AG10803 (cell line): ENCODE data around the gene PBX3.

Source experiments
- DNase-seq: peaks from one replicate; pipeline ENCODE4 v3.0.0; 2010; ENCODE audit warnings: low read depth
- H3K4me3 ChIP-seq: 2 replicates; pipeline ENCODE4 v1.5.1; 2011; ENCODE audit warnings: mild to moderate bottlenecking, low read length, control low read depth
- TF ChIP-seq, protein P1 (sequence below): conservative IDR thresholded peaks from 2 replicates; pipeline ENCODE4 v1.5.1; 2011; ENCODE audit warnings: mild to moderate bottlenecking, low read length, control low read depth, inconsistent platforms

PBX3 gene

DNA sequence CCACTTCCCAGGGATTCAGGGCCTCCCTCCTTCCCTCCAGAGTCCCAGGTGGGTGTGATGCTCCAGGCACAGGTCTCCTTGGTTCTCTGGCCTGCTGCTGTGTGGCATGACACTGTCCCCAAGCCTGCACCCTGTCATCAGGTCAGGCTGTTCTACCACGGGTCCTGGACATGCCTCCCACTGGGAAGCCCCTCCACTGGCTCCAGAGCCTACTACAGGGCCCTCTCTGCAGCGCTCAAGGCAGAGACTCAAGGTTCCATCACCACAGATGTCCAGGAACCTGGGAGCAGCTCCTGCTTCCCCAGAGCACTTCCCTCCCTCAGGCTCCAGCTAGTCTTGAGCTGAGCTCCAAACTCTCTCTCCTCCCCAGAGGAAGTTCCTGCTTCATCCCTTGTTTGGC is 237.3 kb downstream of the PBX3 start:
- TF ChIP-seq, protein P1, sequence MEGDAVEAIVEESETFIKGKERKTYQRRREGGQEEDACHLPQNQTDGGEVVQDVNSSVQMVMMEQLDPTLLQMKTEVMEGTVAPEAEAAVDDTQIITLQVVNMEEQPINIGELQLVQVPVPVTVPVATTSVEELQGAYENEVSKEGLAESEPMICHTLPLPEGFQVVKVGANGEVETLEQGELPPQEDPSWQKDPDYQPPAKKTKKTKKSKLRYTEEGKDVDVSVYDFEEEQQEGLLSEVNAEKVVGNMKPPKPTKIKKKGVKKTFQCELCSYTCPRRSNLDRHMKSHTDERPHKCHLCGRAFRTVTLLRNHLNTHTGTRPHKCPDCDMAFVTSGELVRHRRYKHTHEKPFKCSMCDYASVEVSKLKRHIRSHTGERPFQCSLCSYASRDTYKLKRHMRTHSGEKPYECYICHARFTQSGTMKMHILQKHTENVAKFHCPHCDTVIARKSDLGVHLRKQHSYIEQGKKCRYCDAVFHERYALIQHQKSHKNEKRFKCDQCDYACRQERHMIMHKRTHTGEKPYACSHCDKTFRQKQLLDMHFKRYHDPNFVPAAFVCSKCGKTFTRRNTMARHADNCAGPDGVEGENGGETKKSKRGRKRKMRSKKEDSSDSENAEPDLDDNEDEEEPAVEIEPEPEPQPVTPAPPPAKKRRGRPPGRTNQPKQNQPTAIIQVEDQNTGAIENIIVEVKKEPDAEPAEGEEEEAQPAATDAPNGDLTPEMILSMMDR = no peak
- DNase-seq = no peak
- no peak overlapping the region for H3K4me3 ChIP-seq

DNA sequence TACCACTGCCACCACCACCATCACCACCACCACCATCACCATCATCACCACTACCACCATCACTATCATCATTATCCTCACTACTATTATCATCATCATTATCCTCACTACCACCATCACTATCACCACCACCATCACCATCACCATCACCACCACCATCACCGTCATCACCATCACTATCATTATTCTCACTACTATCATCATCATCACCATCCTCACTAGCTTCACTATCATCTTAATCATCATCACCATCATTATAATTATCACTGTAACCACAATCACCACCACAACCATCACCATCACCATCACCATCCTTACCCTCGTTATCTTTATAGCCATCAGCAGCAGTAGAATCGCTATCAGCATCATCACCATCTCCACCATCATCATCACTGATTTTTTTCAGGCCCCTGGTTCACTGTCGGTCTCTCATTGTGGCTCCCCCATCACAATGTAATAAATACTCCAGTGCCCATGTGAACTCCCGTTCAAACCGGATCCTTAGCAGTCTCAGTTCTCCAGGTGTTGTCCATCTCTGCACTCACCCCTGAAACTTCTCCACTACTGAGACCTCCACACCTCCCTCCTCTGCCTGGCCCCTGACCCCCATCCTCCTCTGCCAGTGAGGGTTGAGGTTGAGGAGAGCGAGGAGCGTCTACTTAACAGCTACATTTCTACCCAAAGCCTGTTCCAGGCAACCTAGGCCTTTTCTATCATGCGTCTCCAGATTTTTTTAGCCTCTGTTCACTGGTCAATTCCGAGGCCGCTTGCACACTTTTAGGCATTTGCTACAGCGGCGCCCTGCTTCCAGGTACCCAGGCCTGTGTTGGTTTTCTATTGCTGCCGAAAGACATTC is 238.2 kb downstream of the PBX3 start:
- no peak for DNase-seq
- no peak overlapping the region for H3K4me3 ChIP-seq
- TF ChIP-seq, protein P1 = no peak

DNA sequence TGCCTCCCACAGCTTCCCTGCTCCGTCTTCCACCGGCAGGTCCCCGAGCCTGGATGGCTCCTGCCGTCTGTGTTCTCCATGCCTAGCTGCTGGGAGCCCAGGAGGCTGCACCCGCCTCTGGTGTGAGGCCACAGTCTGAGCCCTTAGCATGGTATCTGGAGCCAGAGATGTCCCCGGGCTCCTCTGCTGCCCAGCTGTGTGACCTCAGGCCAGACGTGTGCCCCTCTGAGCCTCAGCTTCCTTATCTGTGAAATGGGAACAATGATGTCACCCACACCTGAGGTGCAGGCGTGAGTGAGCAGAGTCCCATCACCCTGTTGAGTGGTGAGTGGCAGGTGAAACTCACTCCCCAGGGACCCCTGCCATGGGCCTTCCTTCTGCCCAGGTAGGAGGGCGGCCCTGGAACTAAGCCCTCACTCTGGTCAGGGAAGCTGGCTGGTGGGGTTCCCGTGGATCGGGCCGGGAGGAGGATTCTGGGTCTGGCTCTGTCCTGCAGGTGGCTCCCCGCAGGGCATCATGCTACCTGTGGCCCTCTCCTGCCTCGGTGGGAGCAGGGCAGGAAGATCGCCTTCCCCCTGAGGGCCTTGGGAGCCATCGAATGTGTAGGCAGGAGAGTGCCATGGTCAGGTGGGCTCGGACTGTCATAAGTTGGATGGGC is 239.0 kb downstream of the PBX3 start:
- TF ChIP-seq, protein P1 = no peak
- H3K4me3 ChIP-seq = no peak overlapping the region
- no peak for DNase-seq

DNA sequence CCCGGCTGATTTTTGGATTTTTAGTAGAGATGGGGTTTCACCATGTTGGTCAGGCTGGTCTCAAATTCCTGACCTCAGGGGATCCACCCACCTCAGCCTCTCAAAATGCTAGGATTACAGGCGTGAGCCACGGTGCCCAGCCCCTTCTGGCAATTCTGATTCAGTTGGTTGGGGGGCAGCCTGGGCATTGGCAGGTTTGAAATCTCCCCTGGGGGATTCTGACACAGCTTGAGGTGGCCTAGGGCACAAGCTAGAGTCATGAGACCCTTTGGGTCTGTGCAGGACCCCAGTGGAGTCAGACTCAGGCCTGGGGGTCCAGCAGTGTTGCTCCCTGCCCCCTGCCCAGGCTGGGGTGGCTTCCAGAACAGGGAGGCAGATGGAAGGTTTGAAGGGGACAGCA is 239.8 kb downstream of the PBX3 start:
- TF ChIP-seq, protein P1 = no peak
- no peak for DNase-seq
- H3K4me3 ChIP-seq = no peak overlapping the region

DNA sequence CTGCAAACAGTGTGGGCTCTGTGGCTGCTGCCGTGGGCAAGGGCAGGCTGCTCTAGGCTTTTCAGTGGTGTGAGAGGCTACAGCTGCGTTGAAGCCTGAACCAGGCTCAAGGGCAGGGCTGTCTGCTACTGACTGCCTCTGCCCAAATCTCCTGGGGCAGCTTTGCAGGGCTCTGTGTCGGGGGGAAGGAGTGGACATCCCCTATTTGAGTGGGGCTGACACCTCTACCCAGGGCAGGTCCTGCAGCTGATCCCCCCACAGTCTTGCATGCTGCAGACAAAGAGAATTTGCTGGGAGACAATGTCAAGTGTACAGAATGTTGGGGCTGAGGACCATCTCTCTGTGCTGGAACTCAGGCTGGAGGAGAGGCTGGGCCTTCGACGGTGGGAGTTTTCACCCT is 240.2 kb downstream of the PBX3 start:
- no peak overlapping the region for H3K4me3 ChIP-seq
- no peak for DNase-seq
- TF ChIP-seq, protein P1 = no peak

DNA sequence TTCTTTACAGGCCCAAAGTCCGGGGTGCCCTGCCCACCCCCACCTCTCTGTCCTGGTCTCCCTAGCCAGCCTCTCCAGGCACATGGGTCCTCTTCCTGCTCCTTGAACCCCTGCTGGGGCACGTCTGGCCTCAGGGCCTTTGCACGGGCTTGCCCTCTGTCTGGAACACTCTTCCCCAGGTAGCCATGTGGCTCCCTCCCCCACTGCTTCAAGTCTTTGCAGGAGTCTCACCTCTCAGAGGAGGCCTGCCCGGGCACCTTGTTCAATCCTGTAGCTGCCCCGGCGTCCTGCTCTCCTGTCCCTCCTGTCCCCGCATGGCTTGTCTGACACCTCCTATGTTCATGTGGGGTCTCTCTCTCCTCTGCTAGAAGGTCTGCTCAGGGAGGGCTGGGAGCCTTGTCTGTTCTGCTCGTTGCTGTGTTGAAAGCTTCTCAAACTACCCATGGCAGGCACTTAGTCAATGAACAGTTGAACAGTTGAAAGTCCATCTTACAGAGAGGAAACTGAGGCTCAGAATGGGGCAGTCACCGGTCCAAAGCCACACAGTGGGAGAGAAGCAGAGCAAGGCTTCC is 241.4 kb downstream of the PBX3 start:
- TF ChIP-seq, protein P1 = no peak
- no peak overlapping the region for H3K4me3 ChIP-seq
- no peak for DNase-seq
